HG03342 (cell line): ENCODE measurements around the gene MUC16.
"Not testable (repeated sequence)": the region's sequence is repeated elsewhere in the genome, so short reads cannot be mapped to it uniquely, and the experiment has no call there.

Experiments used
- ATAC-seq: cut with Tn5 transposase; IDR thresholded peaks from one replicate; pipeline ENCODE4 v1.9.1; 2021; ENCODE audit warnings: mild to moderate bottlenecking, moderate library complexity; ENCODE audit not compliant: unreplicated experiment

Gene MUC16

DNA sequence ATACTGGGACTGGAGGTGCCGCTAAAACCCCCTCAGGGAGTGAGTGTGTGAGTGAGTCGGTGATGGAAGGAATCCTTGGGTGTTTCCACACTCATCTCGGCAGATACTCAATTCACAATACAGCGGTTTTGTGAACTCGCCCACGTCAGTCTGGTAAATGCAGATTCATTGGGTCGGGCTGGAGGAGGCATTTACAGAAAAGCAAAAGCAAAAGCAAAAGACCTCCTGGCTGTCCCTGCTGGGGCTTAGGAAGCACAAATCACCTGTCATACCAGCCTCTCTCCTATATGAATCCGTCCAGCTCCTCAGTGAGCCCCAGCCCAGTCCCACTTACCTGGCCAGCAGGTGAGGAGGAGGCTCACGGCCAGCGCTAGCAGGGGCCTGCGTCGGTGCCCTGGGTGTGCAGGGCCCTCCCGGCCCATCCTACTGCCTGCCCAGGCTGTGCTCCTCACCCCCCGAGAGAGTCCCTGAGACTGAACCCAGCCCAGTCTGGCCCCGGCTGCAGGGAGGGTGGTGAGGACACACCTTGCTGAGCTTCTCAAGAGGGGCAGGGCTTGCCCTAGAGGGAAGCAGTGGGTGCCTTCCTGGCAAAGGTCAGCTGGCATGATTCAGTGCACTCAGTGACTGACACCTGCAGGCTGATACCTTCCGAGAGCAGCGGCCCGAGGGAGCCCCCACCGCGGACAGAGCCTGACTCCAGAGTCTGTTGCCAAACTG is at the start of gene MUC16:
TSS of gene MUC16 (minus strand) at position 475 of the 717 bp plus-strand sequence.
- no peak for ATAC-seq

DNA sequence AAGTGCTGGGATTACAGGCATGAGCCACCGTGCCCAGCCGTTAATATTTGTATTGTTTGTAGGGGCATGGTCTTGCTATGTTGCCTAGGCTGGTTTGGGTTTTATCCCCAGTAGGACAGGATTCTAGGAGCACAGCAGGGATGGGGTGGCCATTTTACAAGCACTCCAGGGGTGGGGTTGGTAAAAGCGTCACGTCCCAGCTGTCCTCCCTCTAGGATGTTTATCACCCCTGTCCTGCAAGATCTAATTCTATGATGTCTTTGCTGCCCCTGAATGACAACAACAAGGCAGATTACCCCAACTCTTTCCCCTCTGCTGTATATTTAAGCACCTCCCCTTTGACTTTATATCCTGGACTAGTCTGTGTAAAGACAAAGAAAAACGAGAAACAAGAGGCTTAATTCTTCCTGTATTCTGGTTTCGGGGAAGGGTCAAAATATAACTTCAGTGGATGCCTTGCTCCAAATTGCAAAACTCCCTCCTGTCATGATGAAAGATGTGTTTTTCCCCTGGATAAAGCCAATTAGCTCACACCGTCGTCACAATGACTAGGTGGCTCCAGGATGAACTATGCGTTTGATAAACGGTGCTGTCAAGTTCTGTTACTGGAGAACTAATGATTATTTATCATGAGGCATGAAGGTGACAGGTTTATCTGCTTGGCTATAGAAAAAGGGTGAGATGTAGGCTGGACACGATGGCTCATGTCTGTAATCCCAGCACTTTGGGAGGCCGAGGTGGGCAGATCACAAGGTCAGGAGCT is 48.9 kb upstream of the MUC16 start:
- no peak for ATAC-seq

DNA sequence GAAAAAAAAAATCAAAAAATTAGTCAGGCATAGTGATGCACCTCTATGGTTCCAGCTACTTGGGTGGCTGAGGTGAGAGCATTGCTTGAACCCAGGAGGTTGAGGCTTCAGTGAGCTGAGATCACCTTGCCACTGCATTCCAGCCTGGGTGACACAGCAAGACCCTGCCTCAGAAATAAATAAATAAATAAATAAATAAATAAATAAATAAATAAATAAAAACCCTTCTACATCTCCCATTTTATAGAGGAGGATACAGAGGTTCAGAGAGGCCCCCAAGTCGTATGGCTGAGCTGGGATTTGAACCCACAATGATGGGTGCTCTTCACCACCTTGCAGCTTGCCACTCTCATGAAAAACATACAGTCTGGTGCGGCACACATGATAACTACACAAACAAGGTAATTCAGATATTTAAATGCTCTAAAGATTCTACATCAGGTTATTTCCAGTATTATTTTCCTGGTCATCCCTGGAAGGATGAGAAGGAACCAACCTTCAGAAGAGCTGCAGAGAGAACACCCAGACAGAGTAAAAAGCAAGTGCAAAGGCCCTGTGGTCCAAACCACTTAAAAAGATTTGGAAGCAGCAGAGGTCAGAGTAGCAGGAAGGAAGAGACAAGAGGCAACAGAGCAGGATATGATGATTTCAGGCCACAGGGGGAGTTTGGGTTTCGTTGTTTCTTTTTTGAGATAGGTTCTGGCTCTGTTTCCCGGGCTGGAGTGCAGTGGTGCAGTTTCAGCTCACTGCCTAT is 47.5 kb upstream of the MUC16 start:
- no peak for ATAC-seq

DNA sequence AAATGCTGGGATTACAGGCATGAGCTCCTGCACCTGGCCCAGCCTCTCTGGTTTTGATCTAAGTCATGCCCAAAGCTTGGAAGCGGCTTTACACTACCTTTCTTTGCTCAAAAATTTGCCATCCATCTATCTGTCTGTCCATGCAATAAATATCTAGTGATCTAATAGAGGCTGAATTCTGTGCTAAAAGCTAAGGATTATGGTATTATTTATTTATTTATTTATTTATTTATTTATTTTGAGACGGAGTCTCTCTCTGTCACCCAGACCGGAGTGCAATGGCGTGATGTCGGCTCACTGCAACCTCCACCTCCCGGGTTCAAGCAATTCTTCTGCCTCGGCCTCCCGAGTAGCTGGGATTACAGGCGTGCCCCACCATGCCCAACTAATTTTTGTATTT is 45.9 kb upstream of the MUC16 start:
- ATAC-seq = not testable (repeated sequence)

DNA sequence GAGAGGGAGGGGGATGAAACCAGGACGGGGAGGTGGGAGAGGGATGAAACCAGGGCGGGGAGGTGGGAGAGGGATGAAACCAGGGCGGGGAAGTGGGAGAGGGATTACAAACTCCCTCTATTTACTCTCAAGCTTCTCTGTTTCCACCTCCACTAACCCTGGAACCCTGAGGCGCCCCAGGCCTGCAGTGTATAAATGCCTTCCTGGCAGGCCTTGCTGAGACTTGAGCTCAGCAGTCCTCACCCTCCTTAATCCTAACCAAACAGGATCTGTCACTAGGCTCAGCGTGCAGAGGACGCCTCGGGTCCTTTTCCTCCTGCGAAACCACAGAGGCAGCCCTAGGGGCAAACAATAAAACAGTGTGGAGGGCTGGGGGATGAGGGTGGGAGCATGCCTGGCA is 44.6 kb upstream of the MUC16 start:
- ATAC-seq = no peak

DNA sequence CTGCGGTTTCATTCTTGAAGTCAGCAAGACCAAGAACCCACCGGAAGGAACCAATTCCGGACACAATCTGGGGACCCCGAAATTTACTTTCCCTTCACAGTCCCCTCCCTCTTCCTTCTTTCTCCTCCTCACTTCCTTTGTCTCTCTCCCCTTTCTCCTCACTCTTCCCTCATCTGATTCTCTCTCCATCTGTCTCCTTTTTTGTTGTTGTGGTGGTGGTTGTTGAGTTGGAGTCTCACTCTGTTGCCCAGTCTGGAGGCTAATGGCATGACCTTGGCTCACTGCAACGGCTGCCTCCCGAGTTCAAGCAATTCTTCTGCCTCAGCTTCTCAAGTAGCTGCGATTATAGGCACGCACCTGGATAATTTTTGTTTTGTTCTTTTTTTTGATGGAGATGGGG is 44.0 kb upstream of the MUC16 start:
- ATAC-seq = no peak

DNA sequence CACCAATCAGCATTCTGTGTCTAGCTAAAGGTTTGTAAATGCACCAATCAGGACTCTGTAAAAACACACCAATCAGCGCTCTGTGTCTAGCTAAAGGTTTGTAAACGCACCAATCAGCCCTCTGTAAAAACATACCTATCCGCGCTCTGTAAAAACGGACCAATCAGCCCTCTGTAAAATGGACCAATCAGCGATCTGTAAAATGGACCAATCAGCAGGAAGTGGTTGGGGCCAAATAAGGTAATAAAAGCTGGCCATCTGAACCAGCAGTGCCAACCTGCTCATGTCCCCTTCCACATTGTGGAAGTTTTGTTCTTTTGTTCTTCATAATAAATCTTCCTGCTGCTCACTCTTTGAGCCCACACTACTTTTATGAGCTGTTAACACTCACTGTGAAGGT is 43.5 kb upstream of the MUC16 start:
- not testable (repeated sequence) for ATAC-seq

DNA sequence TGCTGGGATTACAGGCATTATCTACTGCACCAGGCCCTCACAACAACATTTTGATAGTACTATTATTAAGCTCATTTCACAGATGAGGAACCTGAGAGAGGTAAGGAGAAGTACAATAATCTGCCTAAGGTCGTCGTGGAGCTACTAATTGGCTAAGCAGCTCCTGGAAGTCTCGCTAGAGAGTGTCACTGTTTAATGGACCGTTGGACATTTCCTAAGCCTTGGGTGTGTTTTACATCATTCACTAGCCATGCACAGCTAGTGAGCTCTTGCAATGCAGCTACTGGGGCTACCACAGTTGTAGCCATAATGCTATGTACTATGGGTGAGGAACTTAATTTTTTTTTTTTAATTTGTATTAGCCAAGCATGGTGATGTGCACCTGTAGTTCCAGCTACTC is 42.7 kb upstream of the MUC16 start:
- no peak for ATAC-seq

DNA sequence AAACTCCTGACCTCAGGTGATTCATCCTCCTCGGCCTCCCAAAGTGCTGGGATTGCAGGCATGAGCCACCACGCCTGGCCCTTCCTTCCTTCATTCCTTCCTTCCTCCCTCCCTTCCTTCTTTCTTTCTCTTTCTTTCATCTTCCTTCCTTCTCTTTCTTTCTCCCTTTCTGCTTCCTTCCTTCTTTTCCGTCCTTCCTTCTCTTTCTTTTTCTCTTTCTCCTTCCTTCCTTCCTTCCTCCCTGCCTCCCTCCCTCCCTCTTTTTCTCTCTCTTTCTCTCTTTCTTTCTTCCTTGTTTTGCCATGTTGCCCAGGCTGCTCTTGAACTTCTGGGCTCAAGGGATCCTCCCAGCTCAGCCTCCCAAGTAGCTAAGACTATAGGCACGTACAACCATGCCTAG is 36.5 kb upstream of the MUC16 start:
- ATAC-seq = no peak

DNA sequence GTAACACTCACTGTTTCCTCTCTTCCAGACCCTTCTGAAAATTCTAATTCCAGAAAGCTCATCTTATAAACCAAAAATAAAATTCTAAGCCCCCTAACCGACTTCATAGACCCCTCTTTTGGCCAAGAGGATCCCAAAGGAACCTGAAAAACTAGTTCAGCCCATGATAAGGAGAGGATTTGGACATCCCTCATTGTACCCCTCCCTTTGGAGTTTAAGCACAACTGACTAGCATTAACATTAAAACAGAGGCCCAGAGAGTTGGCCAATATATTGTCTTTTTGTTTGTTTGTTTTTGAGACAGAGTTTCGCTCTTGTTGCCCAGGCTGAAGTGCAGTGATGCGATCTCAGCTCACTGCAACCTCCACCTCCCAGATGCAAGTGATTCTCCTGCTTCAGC is 34.2 kb upstream of the MUC16 start:
- ATAC-seq = no peak

DNA sequence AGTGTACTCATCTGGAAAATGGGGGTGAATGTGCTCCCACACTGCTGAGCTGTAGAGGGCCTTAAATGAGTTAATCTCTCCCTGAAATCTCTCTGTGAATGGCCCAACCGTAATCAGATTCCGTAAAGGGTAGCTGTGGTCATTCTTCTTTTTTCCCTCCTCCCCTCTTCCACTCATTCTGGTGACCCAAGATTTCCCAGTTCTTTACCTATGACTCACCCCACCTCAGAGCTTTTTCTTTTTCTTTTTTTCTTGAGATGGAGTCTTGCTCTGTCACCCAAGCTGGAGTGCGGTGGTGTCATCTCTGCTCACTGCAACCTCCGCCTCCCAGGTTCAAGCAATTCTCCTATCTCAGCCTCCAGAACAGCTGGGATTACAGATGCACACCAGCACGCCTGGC is 33.3 kb upstream of the MUC16 start:
- no peak for ATAC-seq

DNA sequence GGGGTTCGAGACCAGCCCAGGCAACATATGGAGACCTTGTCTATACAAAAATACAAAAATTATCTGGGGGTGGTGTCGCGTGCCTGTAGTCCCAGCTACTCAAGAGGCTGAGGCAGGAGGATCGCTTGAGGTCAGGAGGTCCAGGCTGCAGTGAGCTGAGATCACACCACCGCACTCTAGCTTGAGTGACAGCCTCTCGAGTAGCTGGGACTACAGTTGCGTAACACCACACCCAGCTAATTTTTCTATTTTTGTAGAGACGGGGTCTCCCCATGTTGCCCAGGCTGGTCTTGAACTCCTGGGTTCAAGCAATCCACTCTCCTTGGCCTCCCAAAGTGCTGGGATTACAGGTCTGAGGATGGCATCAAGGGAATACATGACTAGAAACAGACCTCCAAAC is 30.8 kb upstream of the MUC16 start:
- no peak for ATAC-seq

DNA sequence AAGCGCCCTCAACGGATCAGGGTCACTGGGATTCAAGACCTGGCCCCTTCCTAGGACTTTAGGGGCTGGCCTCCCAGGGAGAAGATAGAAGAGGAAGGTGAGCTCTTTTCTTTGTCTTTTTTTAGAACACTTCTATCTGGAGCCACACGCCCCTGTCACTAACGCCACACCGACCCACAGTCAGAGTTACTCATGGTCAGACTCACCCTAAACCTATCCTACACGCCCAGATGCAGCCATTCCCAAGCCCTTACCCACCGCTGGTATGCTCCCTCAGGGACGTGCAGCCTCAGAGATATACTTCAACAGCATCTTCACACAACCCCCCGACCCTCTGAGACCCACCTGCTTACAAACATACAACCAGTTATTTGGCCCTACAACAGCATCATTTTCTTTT is 29.9 kb upstream of the MUC16 start:
- no peak for ATAC-seq

DNA sequence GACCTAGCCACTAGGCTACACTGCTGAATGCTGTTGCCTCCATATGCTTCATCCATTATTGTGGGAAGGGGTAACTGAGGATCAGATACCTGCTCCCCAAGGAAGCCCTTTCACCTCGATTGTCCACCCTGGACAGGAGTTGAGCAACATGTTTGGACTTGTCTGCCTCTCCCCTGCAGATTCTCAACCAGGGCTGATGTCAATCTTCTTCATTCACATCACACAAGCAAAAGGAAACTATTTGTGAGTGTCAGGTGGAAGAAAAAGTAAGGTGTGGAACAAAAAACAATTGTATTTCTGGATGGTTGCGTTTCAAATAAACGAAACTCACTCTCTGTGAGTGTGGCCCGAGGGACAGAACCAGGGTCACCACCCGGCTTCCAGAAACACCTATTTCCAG is 29.5 kb upstream of the MUC16 start:
- ATAC-seq = no peak

DNA sequence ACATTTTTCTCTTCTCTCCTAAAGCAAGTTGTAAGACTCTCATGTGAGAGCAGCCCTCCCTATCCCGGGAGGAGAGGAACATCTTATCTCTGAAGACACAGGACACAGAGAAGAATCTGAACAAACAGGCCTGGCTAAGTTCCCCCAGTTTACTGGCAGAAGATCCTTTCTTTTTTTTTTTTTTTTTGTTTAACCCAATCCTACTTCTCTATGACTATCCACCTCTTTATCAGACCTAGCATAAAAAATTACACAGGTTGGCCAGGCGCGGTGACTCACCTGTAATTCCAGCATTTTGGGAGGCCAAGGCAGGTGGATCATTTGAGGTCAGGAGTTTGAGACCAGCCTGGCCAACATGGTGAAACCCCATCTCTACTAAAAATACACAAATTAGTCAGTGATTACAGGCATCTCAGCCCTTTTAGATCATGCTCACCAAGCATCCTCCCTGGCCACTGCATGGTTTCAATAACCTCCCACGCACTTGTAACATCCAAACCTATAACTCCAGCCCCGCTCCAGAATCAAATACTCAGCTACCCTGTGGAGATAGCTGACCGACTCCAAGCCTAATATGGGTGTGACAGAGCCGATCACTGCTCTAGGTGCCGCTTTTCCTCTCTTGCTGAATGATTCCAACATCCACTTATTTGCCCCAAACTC is 27.3 kb upstream of the MUC16 start:
- no peak for ATAC-seq

DNA sequence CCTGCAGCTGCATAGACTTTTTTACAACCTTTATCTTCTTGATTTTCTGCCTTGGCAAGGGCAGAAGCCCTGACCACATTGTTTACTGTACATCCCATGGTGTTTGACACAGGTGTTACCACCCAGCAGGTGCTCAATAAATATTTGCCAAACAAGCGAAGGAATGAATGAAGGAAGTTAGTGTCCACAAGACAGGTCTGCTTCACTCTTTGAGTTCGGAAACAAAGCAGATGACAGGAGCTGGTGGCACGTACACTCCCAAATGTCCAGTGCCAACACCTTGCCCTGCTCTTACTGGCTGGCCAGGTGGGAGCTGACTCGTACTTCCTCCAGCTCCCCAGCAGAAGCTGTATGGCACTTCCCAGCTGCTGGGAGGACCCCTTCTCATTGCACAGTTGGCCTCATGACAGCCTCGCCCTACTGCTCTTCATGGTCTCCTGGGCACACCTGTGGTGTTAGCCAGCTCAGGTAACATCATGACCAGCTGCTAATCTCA is 22.0 kb upstream of the MUC16 start:
- no peak for ATAC-seq

DNA sequence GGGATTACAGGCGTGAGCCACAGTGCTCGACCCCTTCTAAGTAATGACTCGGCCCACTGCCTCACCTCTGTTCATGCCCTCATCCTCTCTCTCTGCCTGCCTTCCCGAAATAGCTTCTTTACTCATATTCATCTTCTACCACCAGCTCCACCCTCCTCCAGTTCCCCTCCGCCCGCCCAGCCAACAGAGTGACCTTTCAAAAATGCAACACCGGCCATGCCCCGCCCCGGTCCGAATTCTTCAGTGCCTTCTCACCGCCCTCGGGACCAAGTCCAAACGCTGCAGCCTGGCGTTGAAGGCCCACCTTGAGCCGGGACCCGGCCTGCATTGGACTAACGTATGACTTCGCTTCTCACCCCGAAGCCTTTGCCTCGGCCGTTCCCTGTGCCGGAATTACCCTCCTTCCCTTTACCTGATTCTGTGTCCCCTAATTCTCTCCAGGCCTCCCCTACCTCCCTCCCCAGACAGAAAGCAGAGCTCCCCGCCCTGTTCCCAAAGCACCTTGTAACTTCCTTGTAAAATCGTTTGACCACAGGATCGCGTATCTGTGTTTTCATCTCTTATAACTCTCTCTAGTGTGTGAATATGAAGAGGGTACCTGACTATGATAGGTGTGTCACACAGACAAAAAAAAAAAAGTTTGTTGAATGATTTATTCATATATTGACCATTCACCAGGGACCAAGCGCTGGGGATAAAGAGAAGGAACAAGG is 8.1 kb upstream of the MUC16 start:
- ATAC-seq = no peak

DNA sequence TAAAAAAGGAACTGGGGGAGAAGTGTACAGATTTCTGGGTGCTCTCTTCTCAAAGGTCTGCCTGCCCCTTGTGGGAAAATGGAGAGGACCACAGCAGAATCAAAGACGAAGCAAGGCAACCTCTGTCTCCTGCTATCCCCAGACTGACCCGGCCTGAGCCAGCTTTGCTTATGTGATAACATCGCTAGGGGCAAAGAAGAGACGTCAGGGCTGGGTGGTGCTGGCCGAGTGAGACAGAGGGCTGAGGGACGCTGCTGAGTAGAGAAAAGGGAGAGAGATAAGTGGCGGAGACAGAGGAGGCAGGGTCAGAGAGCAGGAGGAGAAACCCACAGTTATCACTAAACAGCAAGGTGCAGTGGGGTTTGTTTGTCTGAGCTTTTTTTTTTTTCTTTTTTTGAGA is 4.6 kb upstream of the MUC16 start:
- no peak for ATAC-seq

DNA sequence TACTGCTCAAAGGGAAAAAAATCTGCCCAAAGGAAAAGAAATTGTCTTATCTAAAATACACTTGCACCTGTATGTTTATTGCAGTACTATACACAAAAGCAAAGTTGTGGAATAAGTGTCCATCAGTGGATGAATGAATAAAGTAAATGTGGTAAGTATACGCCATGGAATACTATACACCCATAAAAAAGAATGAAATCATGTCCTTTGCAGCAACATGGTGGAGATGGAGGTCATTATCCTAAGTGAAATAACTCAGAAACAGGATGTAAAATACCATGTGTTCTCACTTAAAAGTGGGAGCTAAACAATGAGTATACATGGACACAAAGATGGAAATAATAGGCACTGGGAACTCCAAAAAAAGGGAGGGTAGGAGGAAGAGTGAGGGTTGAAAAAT is 3.8 kb upstream of the MUC16 start:
- ATAC-seq = no peak

DNA sequence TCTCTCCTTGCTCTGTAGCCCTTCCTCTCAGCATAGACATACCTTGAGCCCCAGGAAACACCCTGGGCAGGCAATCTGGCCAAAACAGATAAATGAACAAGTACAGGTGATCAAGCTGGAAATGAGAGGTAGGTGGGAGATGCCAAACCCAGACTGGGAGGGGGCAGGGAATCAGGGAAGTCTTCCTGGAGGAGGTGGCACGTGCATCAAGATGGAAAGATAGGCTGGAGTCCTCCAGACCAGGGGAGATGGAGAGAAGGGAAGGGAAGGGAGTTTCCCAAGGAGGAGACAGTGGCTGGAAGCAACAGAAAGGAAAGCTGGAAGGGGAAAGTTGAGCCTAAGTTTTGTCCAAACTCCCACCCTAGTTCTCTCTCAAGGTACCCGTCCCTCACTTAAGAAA is 1.7 kb upstream of the MUC16 start:
- no peak for ATAC-seq

DNA sequence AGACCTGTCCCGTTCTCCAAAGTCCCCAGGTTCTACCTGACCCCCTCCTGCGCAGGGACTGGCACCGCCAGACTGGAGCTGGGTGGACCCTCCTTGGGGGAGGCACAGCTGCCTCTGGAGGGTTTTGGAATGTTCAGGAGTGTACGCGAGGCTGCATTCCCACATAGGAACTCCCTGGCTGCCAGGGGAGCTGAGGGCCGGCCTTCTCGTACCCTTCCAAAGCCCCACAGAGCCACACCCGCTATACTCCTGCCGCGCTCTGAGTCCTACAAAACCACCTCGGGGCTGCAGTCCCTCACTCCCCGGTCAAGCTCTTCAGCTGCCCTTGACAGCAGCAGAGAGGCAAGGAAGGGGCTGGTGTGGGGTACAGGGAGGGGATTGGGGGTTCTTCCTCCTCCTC is 484 bp upstream of the MUC16 start:
- no peak for ATAC-seq
